Measurements from ENCODE around the gene RPTOR.

GRCh38 chr17:80824549-80825470 lies 280.2 kb downstream of the RPTOR start:
- TF ChIP-seq CTCF (conservative IDR thresholded peaks at IDR 0.05; ENCODE audit: low read length) (no peak), EZH2phosphoT487 (IDR thresholded peaks at IDR 0.05; ENCODE audit: borderline replicate concordance, low read depth, low read length) (no peak)

All from OCI-LY7 (cell line).